ENCODE measurements around the gene WASF2. TPM values are rescaled to one million over a fixed set of nuclear protein-coding genes. Genes with fewer than 3 reads are reported as not detected.

Gene WASF2
- total and polyA plus RNA-seq, 2 of the 13 experiments (the other 11 are each of a cell fraction or from before 2014, with no cell fraction given): 10.4 to 27.7 TPM

- peak; percentile 36 for TF ChIP-seq ZEB1 (IDR thresholded peaks at IDR 0.05; ENCODE audit: insufficient replicate concordance, low read depth)
- peak; percentile 97 for TF ChIP-seq ZBTB7B (CRISPR knock-in tag; IDR thresholded peaks at IDR 0.05)
- peak; percentile 72; the same call in 1 of the 2 replicates for TF ChIP-seq ZKSCAN8 (CRISPR knock-in tag; IDR thresholded peaks at IDR 0.05; ENCODE audit: borderline replicate concordance)
- TF ChIP-seq ZNF646 (CRISPR knock-in tag; IDR thresholded peaks at IDR 0.05): 0 out of 2 replicates have a peak, but pooled peaks have one; percentile 26
- no peak for TF ChIP-seq MAFF (IDR thresholded peaks at IDR 0.05; ENCODE audit: low read depth, low read length)
- peak; percentile 21; the same call in 1 of the 2 replicates for TF ChIP-seq SNAPC2 (CRISPR knock-in tag; IDR thresholded peaks at IDR 0.05)
- peak; percentile 91 for TF ChIP-seq UBTF (CRISPR knock-in tag; IDR thresholded peaks at IDR 0.05)
- peak; percentile 72; the same call in 1 of the 2 replicates for TF ChIP-seq HNF4G (IDR thresholded peaks at IDR 0.05; ENCODE audit: borderline replicate concordance, low read depth, low read length)
- TF ChIP-seq HNF4G (CRISPR knock-in tag; IDR thresholded peaks at IDR 0.05; ENCODE audit: borderline replicate concordance, low read depth): peak; percentile 22; the same call in 1 of the 2 replicates
- no peak; the same call in 1 of the 2 replicates for TF ChIP-seq EED (CRISPR knock-in tag; IDR thresholded peaks at IDR 0.05)
- TF ChIP-seq MYNN (CRISPR knock-in tag; IDR thresholded peaks at IDR 0.05; ENCODE audit: low read depth): no peak
- peak; percentile 78 for TF ChIP-seq KDM6A (CRISPR knock-in tag; IDR thresholded peaks at IDR 0.05; ENCODE audit: low read depth)
- peak; percentile 66 for TF ChIP-seq MED8 (CRISPR knock-in tag; IDR thresholded peaks at IDR 0.05; ENCODE audit: insufficient replicate concordance)
- peak; percentile 63 for TF ChIP-seq FOXP4 (CRISPR knock-in tag; IDR thresholded peaks at IDR 0.05)
- peak; percentile 63; the same call in 1 of the 2 replicates for TF ChIP-seq FUBP1 (CRISPR knock-in tag; IDR thresholded peaks at IDR 0.05; ENCODE audit: borderline replicate concordance)
Measured at GRCh38 chr1:27504588-27505419, 14.8 kb upstream of the WASF2 start (continued).
